ENCODE results near the gene SLC2A14.

The SLC2A14 gene

DNA sequence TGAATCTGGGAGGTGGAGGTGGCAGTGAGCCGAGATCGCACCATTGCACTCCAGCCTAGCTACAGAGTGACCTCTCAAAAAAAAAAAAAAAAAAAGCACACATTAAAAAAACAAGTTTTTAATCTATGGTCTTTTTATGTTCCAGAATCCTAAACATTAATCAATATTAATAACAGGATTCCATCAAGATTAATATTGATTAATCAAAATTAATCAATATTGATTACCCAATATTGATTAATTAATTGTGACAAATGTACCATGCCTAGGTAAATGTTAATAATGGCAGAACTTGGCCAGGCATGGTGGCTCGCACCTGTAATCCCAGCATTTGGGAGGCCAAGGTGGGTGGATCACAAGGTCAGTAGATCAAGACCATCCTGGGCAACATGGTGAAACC, 91.4 kb downstream of the SLC2A14 start:
- H3K27ac ChIP-seq (ENCODE audit: low read depth, low read length) = no peak overlapping the region
- no peaks in the 10 kb centered on the region for H3K27me3 ChIP-seq (ENCODE audit: control insufficient read depth in 1 of 2, insufficient read depth in 2 of 2, low read length in 2 of 2)
- H3K9me3 ChIP-seq (ENCODE audit: control insufficient read depth in 1 of 2, low read length in 2 of 2) = no peaks in the 10 kb centered on the region
- H3K4me3 ChIP-seq (ENCODE audit: low read depth in 1 of 2, low read length in 2 of 2) = no peak overlapping the region
- no peak overlapping the region for H3K9ac ChIP-seq (ENCODE audit: low read depth in 1 of 2, low read length in 2 of 2)
- no peaks in the 10 kb centered on the region for H3K4me1 ChIP-seq (ENCODE audit: control insufficient read depth in 1 of 2, insufficient read depth in 2 of 2, low read length in 2 of 2)
- H3K36me3 ChIP-seq (ENCODE audit: control insufficient read depth in 1 of 2, insufficient read depth in 2 of 2, low read length in 2 of 2) = no peaks in the 10 kb centered on the region

DNA sequence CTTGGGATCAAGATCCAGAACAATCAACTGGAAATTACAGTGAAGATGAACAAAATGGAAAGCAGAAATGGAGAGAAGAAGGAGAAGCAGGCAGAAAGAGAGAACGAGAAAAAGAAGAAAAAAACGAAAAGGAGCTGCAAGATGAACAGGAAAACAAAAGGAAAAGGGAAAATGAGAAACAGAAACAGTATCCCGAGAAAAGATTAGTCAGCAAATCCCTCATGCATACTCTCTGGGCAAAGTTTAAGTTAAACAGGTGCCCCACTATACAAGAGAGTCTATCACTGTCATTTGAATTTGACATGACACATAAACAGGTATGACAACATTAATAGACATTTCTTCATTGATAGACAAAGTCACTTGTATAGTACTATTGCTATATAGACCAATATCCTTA, 102.7 kb downstream of the SLC2A14 start:
- Histone ChIP-seq H3K4me3 (ENCODE audit: low read depth in 1 of 2, low read length in 2 of 2) (no peak overlapping the region), H3K27me3 (ENCODE audit: control insufficient read depth in 1 of 2, insufficient read depth in 2 of 2, low read length in 2 of 2) (no peaks in the 10 kb centered on the region), H3K9me3 (ENCODE audit: control insufficient read depth in 1 of 2, low read length in 2 of 2) (no peaks in the 10 kb centered on the region), H3K9ac (ENCODE audit: low read depth in 1 of 2, low read length in 2 of 2) (no peak overlapping the region), H3K4me1 (ENCODE audit: control insufficient read depth in 1 of 2, insufficient read depth in 2 of 2, low read length in 2 of 2) (no peaks in the 10 kb centered on the region), H3K36me3 (ENCODE audit: control insufficient read depth in 1 of 2, insufficient read depth in 2 of 2, low read length in 2 of 2) (no peaks in the 10 kb centered on the region), H3K27ac (ENCODE audit: low read depth, low read length) (no peak overlapping the region)
